Activated gamma-delta T cell treated with Interleukin-2 at 50 U/mL for 16 hours (primary cell): Measurements from ENCODE around the gene ARMS2.
A peak's percentile ranks its signal among the peaks of the same experiment; 100 is the strongest.

ENCODE experiments used
- DNase-seq: peaks from one replicate; pipeline ENCODE4 v3.0.0-alpha.2; 2020

ARMS2 gene, protein sequence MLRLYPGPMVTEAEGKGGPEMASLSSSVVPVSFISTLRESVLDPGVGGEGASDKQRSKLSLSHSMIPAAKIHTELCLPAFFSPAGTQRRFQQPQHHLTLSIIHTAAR

DNA sequence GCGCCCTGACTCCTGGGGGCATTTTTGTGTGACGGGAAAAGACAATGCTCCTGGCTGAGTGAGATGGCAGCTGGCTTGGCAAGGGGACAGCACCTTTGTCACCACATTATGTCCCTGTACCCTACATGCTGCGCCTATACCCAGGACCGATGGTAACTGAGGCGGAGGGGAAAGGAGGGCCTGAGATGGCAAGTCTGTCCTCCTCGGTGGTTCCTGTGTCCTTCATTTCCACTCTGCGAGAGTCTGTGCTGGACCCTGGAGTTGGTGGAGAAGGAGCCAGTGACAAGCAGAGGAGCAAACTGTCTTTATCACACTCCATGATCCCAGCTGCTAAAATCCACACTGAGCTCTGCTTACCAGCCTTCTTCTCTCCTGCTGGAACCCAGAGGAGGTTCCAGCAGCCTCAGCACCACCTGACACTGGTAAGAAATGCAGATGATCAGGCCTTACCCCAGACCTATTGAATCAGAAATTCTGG lies at the start of gene ARMS2:
Gene ARMS2 (plus strand): TSS at position 51 of the 478 bp plus-strand sequence. CDS start 75 bp downstream, at position 126.
- no peak for DNase-seq

DNA sequence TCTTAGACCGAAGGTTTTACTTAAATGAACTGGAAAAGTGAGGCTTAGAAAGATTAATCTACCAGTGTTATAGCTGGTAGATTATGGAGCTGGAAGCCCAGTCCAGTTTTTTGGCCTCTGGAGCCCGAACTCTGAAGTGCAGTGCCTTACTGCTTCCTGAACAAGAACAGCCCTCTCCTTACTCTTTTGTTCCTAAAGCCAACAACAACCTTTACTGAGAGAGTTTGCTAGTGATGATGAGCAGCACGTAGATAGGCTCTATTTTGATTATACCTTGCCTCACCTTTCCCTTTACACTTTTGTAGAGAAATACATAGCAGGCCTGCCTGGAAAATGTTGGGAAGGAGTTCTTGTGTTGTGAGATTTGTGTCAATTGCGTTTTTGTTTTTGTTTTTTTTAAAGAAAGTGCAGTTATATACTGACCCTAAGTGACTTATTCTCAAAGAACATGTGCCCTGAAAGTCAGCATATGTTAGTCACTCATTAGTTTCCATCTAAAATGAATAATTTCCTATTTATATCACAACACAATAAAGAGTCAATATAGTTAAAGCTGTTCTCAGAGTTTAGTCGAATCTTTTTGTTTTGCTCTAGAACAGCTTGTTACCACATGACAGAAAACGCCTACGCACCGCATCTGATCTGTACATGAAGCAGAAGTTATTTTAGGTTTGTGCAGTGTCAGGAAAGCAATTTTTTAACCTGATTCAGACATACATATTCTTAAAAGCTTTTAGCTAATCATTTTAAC lies 46.9 kb upstream of the ARMS2 start:
- peak; percentile 40 for DNase-seq

DNA sequence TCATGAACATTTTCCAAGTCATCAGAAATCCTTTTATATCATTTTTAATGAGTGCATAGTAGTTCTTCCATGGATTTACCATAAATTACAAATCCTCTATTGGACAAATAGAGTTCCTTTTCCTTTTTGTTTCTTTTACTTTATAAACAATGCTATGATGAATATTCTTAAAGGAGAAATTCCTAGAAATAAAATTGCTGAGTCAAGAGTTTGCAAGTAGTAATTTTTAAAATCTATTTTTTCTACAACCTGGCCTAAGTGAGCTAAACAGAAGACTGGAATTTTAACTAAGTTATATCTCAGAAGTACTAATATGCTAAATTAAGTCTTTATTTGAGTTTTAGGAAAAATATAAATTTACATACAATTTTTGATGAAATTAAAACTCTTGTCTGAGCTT lies 41.1 kb upstream of the ARMS2 start:
- no peak for DNase-seq

DNA sequence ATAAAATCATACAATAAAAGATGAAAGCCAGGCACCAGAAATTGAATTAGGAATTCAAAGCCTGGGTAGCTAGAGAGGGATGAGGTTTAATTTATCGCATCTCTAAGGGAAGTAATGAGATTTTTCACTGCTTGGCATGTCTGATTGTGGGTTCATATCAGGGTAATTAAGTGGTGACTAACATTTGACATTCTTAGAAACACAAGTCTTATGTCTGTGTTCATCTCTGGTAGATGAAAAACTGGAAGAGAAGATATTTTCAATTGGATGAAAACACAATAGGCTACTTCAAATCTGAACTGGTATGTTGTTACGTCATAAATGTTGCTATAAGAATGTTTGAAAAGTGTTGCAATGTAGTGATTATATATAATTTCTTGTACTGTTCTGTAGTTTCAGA lies 36.8 kb upstream of the ARMS2 start:
- DNase-seq: no peak

DNA sequence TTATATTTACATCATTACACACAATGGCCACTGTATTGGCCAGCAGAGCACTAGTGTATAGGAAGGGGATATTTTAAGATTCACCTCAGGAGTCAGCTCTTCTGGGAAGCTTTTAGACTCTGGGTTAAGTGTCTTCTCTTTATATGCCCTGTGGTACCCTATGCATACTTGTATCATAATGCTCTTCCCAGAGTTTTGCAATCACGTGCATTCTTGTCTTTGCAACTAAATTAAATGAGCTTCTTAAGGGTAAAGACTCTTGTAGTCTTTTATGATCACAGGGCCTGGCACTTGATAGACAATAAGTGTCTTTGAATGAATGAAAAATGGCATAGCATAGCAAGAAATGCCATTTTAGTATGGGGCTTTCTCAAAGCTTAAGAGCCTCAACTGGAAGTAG lies 35.4 kb upstream of the ARMS2 start:
- DNase-seq: no peak

DNA sequence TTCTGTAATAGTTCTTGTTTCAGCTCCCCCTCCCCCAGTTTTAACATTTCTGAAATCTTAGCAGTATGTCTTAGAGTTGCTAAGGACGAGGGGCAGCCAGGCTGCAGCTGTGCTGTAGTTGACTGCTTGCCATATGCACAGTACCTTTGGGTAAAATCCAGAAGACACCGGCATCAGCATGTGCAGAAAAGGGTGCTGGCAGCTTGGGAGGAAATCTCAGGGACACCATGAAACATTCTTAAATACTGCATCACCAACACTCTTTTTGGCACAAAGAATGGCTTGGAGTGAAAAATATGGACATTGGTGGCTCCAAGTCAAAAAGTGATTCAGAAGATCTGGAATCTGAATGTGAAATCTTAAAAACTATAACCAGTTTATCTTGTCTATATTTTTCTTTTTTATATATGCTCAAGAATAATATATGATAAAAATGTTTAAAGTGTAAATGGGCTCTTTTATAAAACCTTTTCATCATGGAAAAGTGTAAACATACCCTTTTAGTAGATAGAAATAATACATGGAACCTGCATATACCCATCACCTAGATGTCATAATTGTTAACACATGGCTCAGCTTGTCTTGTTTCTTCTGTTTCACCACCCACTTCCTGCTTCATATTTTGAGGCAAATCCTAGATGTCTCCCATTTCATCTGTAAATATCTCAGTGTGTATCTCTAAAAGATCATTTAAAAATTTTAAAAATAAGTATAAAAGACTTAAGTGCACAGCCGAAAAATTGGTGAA lies 34.4 kb upstream of the ARMS2 start:
- no peak for DNase-seq

DNA sequence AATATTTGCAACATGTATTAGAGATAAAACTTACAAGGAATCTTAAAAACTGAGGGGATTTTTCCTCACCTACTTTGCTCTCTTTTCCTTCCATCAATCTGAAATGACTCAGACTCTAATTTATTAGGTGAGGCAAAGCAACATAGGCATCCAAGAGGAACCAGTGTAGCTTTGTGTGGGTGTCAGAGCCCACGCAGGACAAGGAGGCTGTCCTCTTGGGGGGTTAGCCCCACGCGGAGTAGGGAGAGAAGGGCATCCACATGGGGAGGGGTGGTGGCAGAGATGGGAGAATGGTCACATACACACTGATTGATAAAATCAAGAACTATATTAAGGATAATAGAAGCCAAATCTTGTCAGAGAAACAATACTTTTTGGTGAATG lies 33.8 kb upstream of the ARMS2 start:
- no peak for DNase-seq

DNA sequence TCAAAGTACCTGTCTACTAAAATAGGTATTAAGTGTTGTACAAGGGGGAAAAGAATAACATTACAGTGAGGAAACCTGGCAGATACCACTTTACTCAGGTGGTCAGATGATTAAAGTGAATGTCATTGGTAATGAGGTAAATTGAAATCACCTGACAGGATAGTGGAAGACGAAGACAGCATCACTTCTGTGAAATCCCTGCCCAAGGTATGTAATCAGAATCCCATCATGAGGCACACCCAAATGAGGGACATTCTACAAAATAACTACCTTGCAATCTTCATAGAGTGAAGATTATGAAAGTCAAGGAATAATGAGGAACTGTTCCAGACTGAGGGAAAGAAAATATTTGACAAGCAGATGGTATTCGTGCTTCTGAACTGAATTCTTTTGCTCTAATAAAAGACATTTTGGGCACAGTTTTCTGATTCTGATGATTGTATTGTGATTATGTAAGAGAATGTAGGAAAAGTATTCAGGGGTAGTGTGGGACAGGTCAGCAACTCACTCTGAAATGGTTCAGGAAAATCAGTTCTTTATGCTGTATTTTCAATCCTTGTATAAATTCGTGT lies 33.3 kb upstream of the ARMS2 start:
- no peak for DNase-seq

DNA sequence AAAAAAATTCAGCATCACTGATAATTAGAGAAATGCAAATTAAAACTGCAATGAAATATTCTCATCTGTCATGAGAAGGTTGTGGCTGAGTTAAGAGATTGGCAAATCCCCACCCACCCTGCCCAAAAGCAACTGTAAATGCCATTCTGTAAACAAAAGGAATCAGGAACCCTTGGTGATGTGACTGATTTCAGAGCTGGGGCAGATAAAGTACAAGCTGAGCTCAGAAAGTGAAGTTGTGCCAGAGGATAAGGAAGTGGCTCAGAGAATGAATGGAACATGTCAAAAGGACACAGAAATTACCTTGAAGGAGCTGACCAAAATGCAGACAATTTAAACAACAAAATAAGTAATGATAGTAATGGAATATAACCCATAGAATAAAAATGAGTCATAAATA lies 32.7 kb upstream of the ARMS2 start:
- no peak for DNase-seq

DNA sequence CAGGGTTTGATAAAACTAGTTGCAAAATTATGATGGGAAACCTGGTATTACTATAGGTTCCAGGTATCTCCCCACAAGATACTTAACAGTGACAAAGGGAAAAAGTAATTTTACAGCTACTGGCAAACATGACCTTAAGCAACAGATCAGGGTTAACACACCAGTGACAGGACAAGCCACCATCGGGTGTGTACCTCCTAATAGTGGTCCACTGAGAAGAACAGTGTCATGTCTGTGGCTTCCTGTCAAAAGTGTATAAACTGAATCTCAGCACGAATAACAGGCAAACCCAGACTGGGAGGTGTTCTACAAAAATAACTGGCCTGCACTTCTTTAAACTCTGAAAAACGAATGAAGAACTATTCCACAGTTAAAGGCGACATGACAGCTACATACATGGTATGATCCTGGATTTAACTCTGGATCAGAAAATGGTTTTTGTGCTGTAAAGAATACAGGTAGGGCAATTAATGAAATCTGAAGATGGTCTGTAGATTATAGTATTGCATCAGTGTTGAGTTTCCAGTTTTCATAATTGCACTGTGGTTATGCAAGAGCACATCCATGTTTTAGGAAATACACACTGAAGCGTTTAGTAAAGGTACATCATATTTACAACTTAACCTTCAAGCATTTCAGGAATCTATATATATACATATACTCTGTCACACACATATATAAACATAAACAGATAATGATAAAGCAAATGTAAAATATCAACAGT lies 32.0 kb upstream of the ARMS2 start:
- DNase-seq: peak; percentile 27

DNA sequence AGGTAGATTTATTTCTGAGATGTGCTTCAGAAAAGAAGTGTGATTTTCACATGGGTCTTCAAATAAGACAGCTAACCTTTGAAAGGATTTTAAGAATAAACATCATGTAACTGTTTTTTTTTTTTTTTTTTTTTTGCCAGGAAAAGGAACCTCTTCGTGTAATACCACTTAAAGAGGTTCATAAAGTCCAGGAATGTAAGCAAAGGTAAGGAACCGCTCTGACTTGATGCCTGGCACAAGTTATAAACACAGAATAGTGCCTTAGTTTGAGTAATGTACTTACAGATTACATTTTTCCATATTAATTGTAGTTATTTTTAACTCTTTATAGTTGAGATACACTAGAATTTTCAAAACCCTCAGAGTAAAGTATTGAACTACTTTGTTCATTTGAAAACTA lies 30.4 kb upstream of the ARMS2 start:
- DNase-seq: no peak

DNA sequence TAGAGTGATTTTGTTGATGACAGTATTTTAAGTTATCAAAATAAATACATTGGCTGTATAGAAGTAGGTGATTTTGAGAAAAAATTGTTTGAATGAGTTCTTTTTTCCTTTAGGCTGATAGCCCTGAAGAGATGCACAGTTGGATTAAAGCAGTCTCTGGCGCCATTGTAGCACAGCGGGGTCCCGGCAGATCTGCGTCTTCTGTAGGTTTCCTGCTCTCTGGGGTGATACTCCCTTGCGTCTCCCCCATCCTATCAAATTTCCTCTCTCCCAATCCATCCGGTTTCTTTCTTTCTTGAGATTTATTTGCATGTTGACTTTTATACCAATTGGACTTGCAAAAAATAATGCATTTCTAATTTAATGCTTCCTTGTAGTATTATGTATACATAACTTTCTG lies 27.6 kb upstream of the ARMS2 start:
- DNase-seq: no peak

DNA sequence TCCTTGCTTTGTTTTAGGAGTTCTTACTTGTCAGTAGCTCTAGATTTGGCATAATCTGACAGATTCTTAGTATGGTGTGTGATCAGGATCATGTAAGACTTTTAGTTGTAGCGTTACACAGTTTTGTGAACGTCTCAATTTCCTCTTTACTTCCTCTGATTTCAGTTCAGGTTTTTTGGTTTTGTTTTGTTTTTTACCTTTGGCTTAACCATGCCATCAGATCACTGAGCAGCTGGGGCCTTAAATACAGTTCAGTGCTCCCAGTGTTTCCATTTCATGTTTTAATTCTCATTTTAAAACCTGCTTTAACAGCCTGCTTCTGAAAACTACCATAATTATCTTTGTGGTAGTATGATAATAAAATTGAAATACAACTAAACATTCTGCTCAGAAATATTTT lies 27.2 kb upstream of the ARMS2 start:
- no peak for DNase-seq

DNA sequence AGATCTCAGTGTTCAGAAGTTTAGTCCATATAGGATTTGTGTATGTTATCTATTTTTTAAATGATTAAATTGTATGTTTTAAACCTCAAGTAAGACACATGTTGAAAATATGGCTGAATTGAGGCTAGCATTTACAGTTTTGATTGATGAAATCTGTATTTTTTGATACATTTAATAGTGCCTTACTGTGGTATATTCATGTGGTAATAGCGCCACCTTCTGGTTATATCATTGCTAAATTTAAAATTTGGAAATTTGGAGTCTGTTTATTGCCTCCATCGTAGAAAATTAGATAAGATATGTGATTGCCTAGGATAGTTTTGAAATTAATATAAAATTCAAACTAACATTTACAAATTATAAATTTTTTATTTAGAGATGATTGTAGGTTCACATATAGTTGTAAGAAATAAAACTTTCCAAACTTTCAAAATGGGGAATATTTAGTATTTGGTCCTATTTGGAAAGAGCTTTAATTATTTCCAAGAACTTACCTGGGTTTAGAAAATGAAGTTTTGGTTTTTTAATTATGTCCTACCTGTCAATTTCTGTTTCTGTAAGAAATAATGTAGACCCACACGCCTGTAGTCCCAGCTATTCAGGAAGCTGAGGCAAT lies 19.1 kb upstream of the ARMS2 start:
- DNase-seq: no peak

DNA sequence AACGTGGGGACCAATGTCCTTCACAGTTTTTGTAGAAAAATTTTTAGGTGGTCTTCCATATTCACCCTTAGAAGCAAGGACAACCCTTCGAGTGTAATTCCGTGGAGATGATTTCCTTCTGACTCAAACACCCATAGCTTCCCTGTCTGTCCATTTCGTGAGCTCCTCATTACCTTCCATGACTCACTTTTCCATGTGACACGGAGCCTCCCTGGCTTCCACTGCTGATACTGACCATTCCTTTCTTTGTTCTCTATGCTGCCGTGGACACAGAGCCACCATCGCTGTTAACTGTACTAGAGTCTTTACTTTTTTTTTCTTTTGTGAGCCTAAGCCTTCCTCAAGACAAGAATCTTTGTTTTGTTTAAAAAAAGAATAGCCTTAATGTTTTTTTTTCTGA lies 12.5 kb upstream of the ARMS2 start:
- DNase-seq: no peak

DNA sequence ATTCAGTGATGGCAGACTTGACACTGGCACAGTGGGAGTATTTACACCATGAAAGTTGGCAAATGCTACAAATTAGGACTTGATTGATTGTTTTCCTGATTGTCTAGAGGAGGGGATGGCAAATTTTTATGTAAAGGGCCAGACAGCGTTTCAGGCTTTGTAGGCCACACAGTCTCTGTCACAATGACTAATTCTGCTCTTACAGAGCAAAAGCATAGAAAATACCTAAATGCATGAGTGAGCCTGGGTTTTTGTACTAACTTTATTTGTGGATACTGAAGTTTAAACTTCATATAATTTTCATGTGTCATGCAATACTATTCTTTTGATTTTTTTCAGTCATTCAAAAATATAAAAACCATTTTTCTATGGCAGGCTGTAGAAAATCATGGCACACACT lies 9.0 kb upstream of the ARMS2 start:
- no peak for DNase-seq

DNA sequence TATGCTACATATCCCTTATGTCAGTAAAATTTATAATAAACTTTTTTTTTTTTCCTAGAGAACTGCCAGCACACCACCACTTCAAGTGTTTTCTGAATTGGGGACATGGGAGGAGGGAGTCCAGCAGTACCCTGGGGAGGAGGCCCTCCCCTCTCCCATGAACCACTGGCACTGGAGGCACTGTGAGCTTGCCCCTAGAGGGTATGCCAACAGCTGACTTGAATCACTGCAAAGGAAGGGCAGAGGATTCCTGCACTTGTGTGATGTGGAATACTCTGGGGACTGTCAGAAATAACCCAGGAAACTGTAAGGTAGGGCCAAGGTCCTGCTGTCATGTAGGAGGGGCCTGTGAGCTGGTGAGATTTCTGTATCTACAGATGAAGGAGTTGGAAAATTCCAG lies 8.5 kb upstream of the ARMS2 start:
- DNase-seq: no peak

DNA sequence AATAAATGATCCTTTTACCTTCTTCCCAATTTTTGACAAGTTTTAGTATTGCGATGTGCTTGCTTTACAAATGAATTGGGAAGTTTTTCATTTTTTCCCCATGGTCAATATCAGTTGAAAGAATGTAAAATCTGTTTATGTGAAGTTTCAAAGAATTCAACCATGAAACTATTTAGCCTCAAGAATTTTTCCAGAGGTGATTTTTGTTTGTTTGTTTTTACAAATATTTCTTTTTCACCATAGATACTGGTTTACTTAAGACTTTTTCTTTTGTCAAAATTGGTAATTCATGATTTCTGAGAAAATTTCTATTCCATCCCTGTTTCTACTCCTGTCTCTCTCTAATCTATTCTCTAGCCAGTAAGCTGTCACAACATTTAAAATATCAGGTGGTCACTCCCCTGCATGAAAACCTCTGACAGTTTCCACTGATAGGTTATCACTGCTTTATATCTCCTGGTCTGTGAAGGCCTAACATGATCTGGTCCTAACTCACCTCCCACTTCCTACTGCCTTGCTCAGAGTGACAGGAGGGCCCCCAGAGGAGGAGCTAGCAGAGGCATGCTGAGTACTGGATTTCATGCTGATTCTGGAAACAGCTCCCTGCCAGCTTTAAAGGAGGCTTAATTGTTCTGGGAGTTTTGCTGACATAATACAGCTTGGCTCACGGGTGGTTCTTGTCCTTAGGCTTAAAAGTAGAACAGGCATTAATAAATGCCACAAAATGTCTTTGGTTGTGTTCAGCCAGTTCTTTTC lies 7.6 kb upstream of the ARMS2 start:
- DNase-seq: no peak

DNA sequence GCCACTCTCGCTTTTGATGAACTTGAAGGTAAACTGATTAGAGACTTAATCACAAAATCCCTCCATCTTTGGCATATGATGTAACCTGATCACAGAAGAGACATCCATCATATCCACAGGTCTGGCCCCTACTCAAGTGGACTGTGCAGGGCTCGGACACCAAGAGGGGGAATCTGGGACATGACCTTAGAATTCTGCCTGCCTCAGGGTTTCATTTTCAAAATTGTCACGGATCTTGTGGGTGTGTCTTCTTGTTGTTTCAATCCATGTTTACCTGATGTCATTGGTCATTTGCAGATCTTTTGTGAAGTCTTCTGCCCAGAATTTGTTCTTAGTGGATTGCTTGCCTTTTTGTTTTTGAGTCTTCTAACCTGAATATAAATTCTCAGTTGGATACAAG lies 5.9 kb upstream of the ARMS2 start:
- no peak for DNase-seq

DNA sequence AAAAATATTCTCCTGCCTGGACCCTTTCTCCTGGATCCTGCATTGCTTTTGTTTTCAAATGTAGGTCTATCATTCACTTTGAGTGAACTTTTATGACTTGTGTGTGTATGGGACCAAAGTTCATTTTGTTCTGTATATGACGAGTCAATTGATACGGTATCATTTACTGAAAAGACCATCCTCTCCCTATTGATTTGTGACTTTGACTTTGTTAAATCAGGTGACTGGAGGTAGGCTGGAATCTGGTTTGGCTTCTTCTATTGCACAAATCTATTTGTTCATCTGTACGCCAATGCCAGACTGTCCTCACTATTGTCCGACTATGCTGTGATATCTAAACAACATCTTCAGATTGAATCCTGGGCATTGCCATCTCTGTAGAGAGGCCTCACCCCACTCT lies 5.3 kb upstream of the ARMS2 start:
- DNase-seq: no peak

DNA sequence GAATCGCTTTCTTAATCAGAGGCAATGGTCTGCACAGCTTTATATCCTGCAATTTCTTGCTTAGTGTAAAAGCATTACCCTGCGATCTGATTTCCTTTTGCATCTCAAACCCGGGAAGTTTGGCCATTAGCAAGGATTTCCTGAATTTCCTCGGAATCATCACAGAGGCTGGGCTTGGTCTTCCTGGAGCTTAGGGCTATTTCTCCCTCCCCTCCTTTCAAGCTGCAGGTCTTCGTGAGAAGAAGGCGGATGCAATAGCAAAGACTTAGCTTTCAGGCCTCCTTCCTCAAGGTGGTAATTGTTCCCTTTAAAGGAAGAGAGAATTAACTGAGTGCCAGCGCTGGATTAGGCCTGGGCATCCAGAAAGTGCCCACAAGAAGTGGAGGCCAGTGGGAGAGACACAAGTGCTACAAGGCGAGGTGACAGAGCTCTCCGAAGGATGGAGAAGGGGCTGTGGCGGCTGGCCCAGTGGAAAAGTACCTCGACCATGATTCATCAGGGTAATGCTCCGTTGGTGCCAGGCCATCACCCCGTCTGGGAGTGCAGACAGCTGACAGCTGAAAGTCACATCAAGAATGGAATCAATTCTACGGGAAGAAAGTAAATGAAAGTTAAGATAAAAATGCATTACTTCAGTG lies 4.0 kb upstream of the ARMS2 start:
- DNase-seq: no peak

DNA sequence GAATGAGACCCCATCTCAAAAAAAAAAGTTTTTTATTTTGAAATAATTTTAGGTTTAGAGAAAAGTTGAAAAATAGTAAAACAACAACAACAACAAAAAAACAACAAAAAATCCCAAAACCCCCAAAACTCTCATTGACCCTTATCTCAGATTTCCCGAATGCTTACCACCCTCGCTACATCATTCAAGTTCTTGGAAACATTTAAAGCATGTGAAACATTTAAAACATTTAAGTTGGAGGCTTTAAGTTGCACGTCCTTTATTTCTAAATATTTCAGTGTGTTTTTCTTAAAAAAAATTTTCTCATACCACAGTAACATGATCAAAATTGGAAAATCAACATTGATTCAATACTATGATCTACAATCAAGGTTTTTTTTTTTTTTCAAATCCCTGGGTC lies 382 bp upstream of the ARMS2 start:
- DNase-seq: no peak
